ENCODE results near the gene ZNF385C. TPM values are rescaled to one million over a fixed set of nuclear protein-coding genes. Genes with fewer than 3 reads are reported as not detected.

ZNF385C gene
- total RNA-seq, 1 experiment from 2014 or later, result 2.8 TPM

- peaks cover 16% of the 10 kb centered on the region for H3K27me3 Mint-ChIP-seq (ENCODE audit: low read depth)
Measured at GRCh38 chr17:42103221-42103954, 5.1 kb upstream of the ZNF385C start.

More at GRCh38 chr17:42103221-42103954, 5.1 kb upstream of the ZNF385C start:
- no peak overlapping the region for H4K91ac ChIP-seq (ENCODE audit: insufficient read length, low read depth, low read length)
- no peak overlapping the region for H4K5ac ChIP-seq (ENCODE audit: insufficient read length, low read depth, low read length)
- no peak overlapping the region for H2BK15ac ChIP-seq (ENCODE audit: low read depth, low read length)
- Mint-ChIP-seq H3K4me1 (peaks cover 16 to 26% of the 10 kb centered on the region in 2 experiments), H3K4me3 (no peak overlapping the region), H3K9me3 (no peaks in the 10 kb centered on the region), H3K27ac (peak overlapping the region in 1 of 3 experiments; percentile 37; a peak in 1 of 7 replicates), H3K36me3 (ENCODE audit: insufficient read depth in 1 of 3, low read depth in 3 of 3) (no peaks in the 10 kb centered on the region)
- H2AFZ ChIP-seq (ENCODE audit: low read length), result no peak overlapping the region
- H3K18ac ChIP-seq (ENCODE audit: insufficient read length, low read depth, low read length), result no peak overlapping the region
- no peak overlapping the region for H3K23ac ChIP-seq (ENCODE audit: insufficient read length, low read depth, low read length)
- no peak overlapping the region for H3K27ac ChIP-seq (ENCODE audit: insufficient read length, low read depth, low read length)
- no peak overlapping the region for H3T11ph ChIP-seq (ENCODE audit: low read length)
- no peak overlapping the region for H3K56ac ChIP-seq (ENCODE audit: insufficient read length, low read depth, low read length)
- no peak overlapping the region for H3K4ac ChIP-seq (ENCODE audit: low read depth, low read length)
- no peak for TF ChIP-seq CTCF (conservative IDR thresholded peaks at IDR 0.05)
- no peak overlapping the region for H2BK5ac ChIP-seq (ENCODE audit: insufficient read length, low read length)
- no peak overlapping the region for H3K9ac ChIP-seq (ENCODE audit: extremely low read depth, insufficient read length, low read length)
- peaks cover 4% of the 10 kb centered on the region; the same call in 1 of the 2 replicates for H3K4me1 ChIP-seq (ENCODE audit: insufficient read depth, low read length)
- H4K20me1 ChIP-seq (ENCODE audit: control insufficient read depth, insufficient read depth, insufficient read length), result no peaks in the 10 kb centered on the region
- H2AK5ac ChIP-seq (ENCODE audit: insufficient read length, low read length), result no peak overlapping the region
- H3K14ac ChIP-seq (ENCODE audit: insufficient read depth, low read length), result no peak overlapping the region; the same call in 1 of the 2 replicates
- no peak overlapping the region for H2BK120ac ChIP-seq (ENCODE audit: low read depth, low read length, poor library complexity, severe bottlenecking)
- no peaks in the 10 kb centered on the region for H3K79me2 ChIP-seq (ENCODE audit: insufficient read depth, low read length)
- H3K79me1 ChIP-seq (ENCODE audit: insufficient read depth, low read depth, low read length, poor library complexity, severe bottlenecking), result no peaks in the 10 kb centered on the region
- H3K9me3 ChIP-seq (ENCODE audit: control insufficient read depth, low read depth, low read length), result no peaks in the 10 kb centered on the region
- no peak overlapping the region for H4K8ac ChIP-seq (replicated peaks; ENCODE audit: insufficient read length, low read depth, low read length)
- H3K4me2 ChIP-seq (ENCODE audit: insufficient read depth, insufficient read length, low read length), result no peak overlapping the region
- no peak overlapping the region for H2BK12ac ChIP-seq (ENCODE audit: insufficient read length, low read depth, low read length)
- no peaks in the 10 kb centered on the region for H3K23me2 ChIP-seq (ENCODE audit: insufficient read length, low read depth, low read length, poor library complexity, severe bottlenecking)
- H2BK20ac ChIP-seq (ENCODE audit: low read depth, low read length, poor library complexity, severe bottlenecking), result no peak overlapping the region
- DNase-seq, result no peak
- H3K27me3 ChIP-seq (ENCODE audit: insufficient read depth, low read length), result no peaks in the 10 kb centered on the region
- WGBS (ENCODE audit: extremely low coverage, insufficient read length, low lambda C conversion rate), result no CpG with 5 or more reads among the region's 11 CpGs

Measured in H9 (cell line).